H1 (cell line): ENCODE measurements around the gene TNNT3. TPM values are rescaled to one million over a fixed set of nuclear protein-coding genes. Genes with fewer than 3 reads are reported as not detected.
A peak's percentile ranks its signal among the peaks of the same experiment; 100 is the strongest.

Experiments
- CTCF ChIA-PET: fragments of 300-600 bp; sonication (Branson Sonifier 250); formaldehyde crosslinking; loops from one replicate; lab custom pipeline; 2021; ENCODE audit not compliant: partially characterized antibody; lab: Charles Lee
- POLR2A ChIA-PET: fragments of 300-600 bp; sonication (Branson Sonifier 250); formaldehyde crosslinking; loops from one replicate; lab custom pipeline; 2021; ENCODE audit warnings: inconsistent platforms; ENCODE audit not compliant: partially characterized antibody; lab: Charles Lee
- DNase-seq, 2 experiments: peaks; one replicate each; pipeline versions ENCODE4 v3.0.0 to v3.0.0-alpha.2; 2010 to 2022; ENCODE audit warnings: low spot score in 2 of 2, low read depth in 1 of 2, mixed read lengths in 1 of 2
- FAIRE-seq: peaks from 2 replicates; lab custom pipeline; 2011; peaks lifted over from hg19 to GRCh38; lab: Jason Lieb, UNC
- H2AFZ ChIP-seq: 2 replicates; pipeline ENCODE4 v1.8.1; 2012; ENCODE audit warnings: low read length, inconsistent platforms
- H2AK5ac ChIP-seq: 2 replicates; pipeline ENCODE4 v1.6.1; 2013; ENCODE audit warnings: low read depth, low read length
- H2BK120ac ChIP-seq: replicated peaks from 2 replicates; pipeline ENCODE3; 2013; ENCODE audit warnings: low read depth, low read length, inconsistent platforms
- H2BK12ac ChIP-seq: 2 replicates; pipeline ENCODE4 v1.6.1; 2013; ENCODE audit warnings: low read depth, low read length
- H2BK15ac ChIP-seq: 2 replicates; pipeline ENCODE4 v1.6.1; 2013; ENCODE audit warnings: low read length
- H2BK20ac ChIP-seq: 2 replicates; pipeline ENCODE4 v1.6.1; 2013; ENCODE audit warnings: low read length
- H2BK5ac ChIP-seq: 2 replicates; pipeline ENCODE4 v1.6.1; 2013; ENCODE audit warnings: low read depth, low read length
- H3K14ac ChIP-seq: 2 replicates; pipeline ENCODE4 v1.6.1; 2013; ENCODE audit warnings: inconsistent platforms; ENCODE audit not compliant: insufficient read length
- H3K18ac ChIP-seq: 2 replicates; pipeline ENCODE4 v1.6.1; 2013; ENCODE audit warnings: low read length; ENCODE audit errors: extremely low read depth
- H3K23ac ChIP-seq: 2 replicates; pipeline ENCODE4 v1.6.1; 2013; ENCODE audit warnings: inconsistent platforms; ENCODE audit not compliant: insufficient read length
- H3K23me2 ChIP-seq: 2 replicates; pipeline ENCODE4 v1.6.1; 2013; ENCODE audit warnings: low read depth, low read length
- H3K27ac ChIP-seq: 2 replicates; pipeline ENCODE4 v1.6.1; 2011; ENCODE audit warnings: low read depth, low read length, inconsistent platforms
- H3K27me3 ChIP-seq, 4 experiments: replicated peaks in 1 of 4; 1 replicate in 1 of 4; 2 replicates in 3 of 4; pipeline versions ENCODE4 v1.6.1 to v1.8.1; 2011 to 2013; ENCODE audit warnings: low read length in 3 of 4, mild to moderate bottlenecking in 3 of 4, inconsistent platforms in 2 of 4, mixed read lengths in 2 of 4, moderate library complexity in 1 of 4; ENCODE audit not compliant: control insufficient read depth in 3 of 4, insufficient read depth in 3 of 4; ENCODE audit errors: extremely low read depth in 1 of 4
- H3K36me3 ChIP-seq, 4 experiments: 2 replicates each; pipeline versions ENCODE4 v1.6.1 to v1.8.1; 2011 to 2013; ENCODE audit warnings: mild to moderate bottlenecking in 4 of 4, low read length in 3 of 4, moderate library complexity in 2 of 4, control low read depth in 1 of 4, inconsistent platforms in 1 of 4; ENCODE audit not compliant: insufficient read depth in 4 of 4, control insufficient read depth in 2 of 4
- H3K4ac ChIP-seq: replicated peaks from 2 replicates; pipeline ENCODE3; 2013; ENCODE audit warnings: low read length, low read depth, mixed read lengths, inconsistent platforms; ENCODE audit not compliant: insufficient read length
- H3K4me1 ChIP-seq, 4 experiments: replicated peaks in 1 of 4; 1 replicate in 1 of 4; 2 replicates in 3 of 4; pipeline versions ENCODE4 v1.6.1 to v1.8.1; 2011 to 2013; ENCODE audit warnings: low read length in 3 of 4, inconsistent platforms in 2 of 4, mixed read lengths in 1 of 4; ENCODE audit not compliant: insufficient read depth in 4 of 4, control insufficient read depth in 3 of 4
- H3K4me2 ChIP-seq, 2 experiments: 2 replicates each; pipeline versions ENCODE4 v1.6.1 to v1.8.1; 2011 to 2013; ENCODE audit warnings: low read depth in 2 of 2, low read length in 2 of 2, control low read depth in 1 of 2, inconsistent platforms in 1 of 2, mild to moderate bottlenecking in 1 of 2; ENCODE audit not compliant: insufficient read depth in 1 of 2
- H3K4me3 ChIP-seq, 4 experiments: fragments of 200-600, 300-600 bp in 1 of 4; sonication (generic), shearing (Covaris generic), sonication (Bioruptor Twin) in 1 of 4; 2 replicates each; pipeline versions ENCODE4 v1.5.1 to v1.8.1; 2011 to 2016; ENCODE audit warnings: low read length in 4 of 4, low read depth in 3 of 4, control low read depth in 2 of 4, inconsistent platforms in 2 of 4, mild to moderate bottlenecking in 2 of 4, mixed read lengths in 1 of 4, moderate library complexity in 1 of 4; ENCODE audit not compliant: insufficient read depth in 2 of 4; ENCODE audit errors: extremely low read depth in 1 of 4
- H3K56ac ChIP-seq: replicated peaks from 2 replicates; pipeline ENCODE3; 2013; ENCODE audit warnings: low read depth, mild to moderate bottlenecking, mixed read lengths, low read length, inconsistent platforms; ENCODE audit not compliant: insufficient read length
- H3K79me1 ChIP-seq: 2 replicates; pipeline ENCODE4 v1.6.1; 2013; ENCODE audit warnings: low read depth, low read length, control low read depth
- H3K79me2 ChIP-seq, 2 experiments: 2 replicates each; pipeline versions ENCODE4 v1.6.1 to v1.8.1; 2012 to 2013; ENCODE audit warnings: low read length in 2 of 2, mild to moderate bottlenecking in 2 of 2, inconsistent platforms in 1 of 2; ENCODE audit not compliant: insufficient read depth in 2 of 2, control insufficient read depth in 1 of 2
- H3K9ac ChIP-seq, 4 experiments: replicated peaks in 1 of 4; 1 replicate in 1 of 4; 2 replicates in 3 of 4; pipeline versions ENCODE4 v1.6.1 to v1.8.1; 2011 to 2013; ENCODE audit warnings: low read depth in 3 of 4, low read length in 3 of 4, control low read depth in 2 of 4, mild to moderate bottlenecking in 2 of 4, moderate library complexity in 2 of 4, inconsistent platforms in 1 of 4; ENCODE audit errors: extremely low read depth in 1 of 4
- H3K9me3 ChIP-seq, 2 experiments: 2 replicates each; pipeline versions ENCODE4 v1.6.1 to v1.8.1; 2012 to 2013; ENCODE audit warnings: mild to moderate bottlenecking in 2 of 2, moderate library complexity in 2 of 2, control low read depth in 1 of 2, inconsistent platforms in 1 of 2, low read depth in 1 of 2, low read length in 1 of 2, mixed read lengths in 1 of 2; ENCODE audit not compliant: insufficient read depth in 2 of 2
- H4K20me1 ChIP-seq, 2 experiments: replicated peaks in 1 of 2; 2 replicates each; pipeline versions ENCODE3 to v1.8.1; 2011 to 2013; ENCODE audit warnings: inconsistent platforms in 2 of 2, low read length in 2 of 2, mild to moderate bottlenecking in 1 of 2; ENCODE audit not compliant: insufficient read depth in 2 of 2, control insufficient read depth in 1 of 2
- H4K5ac ChIP-seq: 2 replicates; pipeline ENCODE4 v1.6.1; 2013; ENCODE audit warnings: low read length, low read depth, mixed read lengths, inconsistent platforms; ENCODE audit not compliant: insufficient read length
- H4K8ac ChIP-seq: 2 replicates; pipeline ENCODE4 v1.8.0; 2013; ENCODE audit warnings: mild to moderate bottlenecking, moderate library complexity, low read length, inconsistent platforms; ENCODE audit not compliant: insufficient read depth; ENCODE audit errors: extremely low read depth
- H4K91ac ChIP-seq: replicated peaks from 2 replicates; pipeline ENCODE3; 2013; ENCODE audit warnings: low read length, mixed read lengths, inconsistent platforms; ENCODE audit not compliant: insufficient read length
- BACH1 ChIP-seq: IDR thresholded peaks from 2 replicates; pipeline ENCODE4 v1.6.1; 2012; ENCODE audit warnings: low read length, improper control_type of control experiment
- CHD2 ChIP-seq: IDR thresholded peaks from 2 replicates; pipeline ENCODE4 v1.6.1; 2012; ENCODE audit warnings: low read length, improper control_type of control experiment
- EZH2 ChIP-seq: fragments of 200-600 bp; sonication (generic); IDR thresholded peaks from 2 replicates; pipeline ENCODE4 v1.7.1; 2012; ENCODE audit warnings: low read depth, mild to moderate bottlenecking, moderate library complexity, low read length, inconsistent platforms; ENCODE audit not compliant: severe bottlenecking
- HDAC2 ChIP-seq, 2 experiments: fragments of 300-600 bp in 1 of 2; sonication (generic) in 1 of 2; IDR thresholded peaks; 2 replicates each; pipeline ENCODE4 v1.6.1; 2011 to 2012; ENCODE audit warnings: low read depth in 2 of 2, low read length in 2 of 2, mild to moderate bottlenecking in 2 of 2, moderate library complexity in 2 of 2, borderline replicate concordance in 1 of 2, inconsistent platforms in 1 of 2
- MAFK ChIP-seq: IDR thresholded peaks from 2 replicates; pipeline ENCODE4 v1.6.1; 2012; ENCODE audit warnings: low read depth, mild to moderate bottlenecking, improper control_type of control experiment, low read length
- WGBS, 2 experiments: shearing (Covaris generic) in 1 of 2; methylation state at CpG; one replicate each; pipeline versions ENCODE4 v1.1.6 to v1.1.7; 2013 to 2015; ENCODE audit warnings: low lambda C conversion rate in 2 of 2, mixed read lengths in 2 of 2, inconsistent platforms in 1 of 2, low coverage in 1 of 2, missing lambda C conversion rate in 1 of 2; ENCODE audit not compliant: insufficient replicate concordance in 2 of 2, insufficient coverage in 1 of 2, insufficient read length in 1 of 2; ENCODE audit errors: extremely low coverage in 1 of 2, missing lambda C conversion rate in 1 of 2; 5-methylcytosine and 5-hydroxymethylcytosine counted together
- polyA plus RNA-seq, 7 experiments: library from polyadenylated mRNA; depleted of rRNA in 3 of 7; stranded (reverse) in 5 of 7; unstranded in 2 of 7; fragments of >200 nt in 5 of 7; fragments of 200-250 nt in 2 of 7; gene quantifications; 1 replicate in 5 of 7; 2 replicates in 1 of 7; 4 replicates in 1 of 7; pipeline versions ENCODE4 v1.2.1 to v1.2.3, GENCODE V29; 2011 to 2013; ENCODE audit warnings: missing spikeins in 2 of 7, mixed read lengths in 2 of 7
- total RNA-seq: library from RNA; stranded (reverse); fragmentation: NEBNext Ultra II Directional; extraction: Animal tissue kit (Norgen Biotek cat#: 25700); gene quantifications from 2 replicates; pipeline ENCODE4 v1.2.1, GENCODE V29; 2021
- TF ChIP-seq, protein P1 (sequence below): IDR thresholded peaks from 2 replicates; pipeline ENCODE4 v1.6.1; 2011; ENCODE audit warnings: low read depth, mild to moderate bottlenecking, low read length; ENCODE audit not compliant: insufficient read depth
- TF ChIP-seq, protein P2 (sequence below): IDR thresholded peaks from 2 replicates; pipeline ENCODE4 v1.6.1; 2012; ENCODE audit warnings: low read length, inconsistent platforms
- TF ChIP-seq, protein P3 (sequence below): IDR thresholded peaks from 2 replicates; pipeline ENCODE4 v1.6.1; 2012; ENCODE audit warnings: inconsistent platforms

TNNT3 gene
- total and polyA plus RNA-seq, 2 of the 8 experiments (the other 6 are each of a cell fraction or from before 2014, with no cell fraction given): not detected

DNA sequence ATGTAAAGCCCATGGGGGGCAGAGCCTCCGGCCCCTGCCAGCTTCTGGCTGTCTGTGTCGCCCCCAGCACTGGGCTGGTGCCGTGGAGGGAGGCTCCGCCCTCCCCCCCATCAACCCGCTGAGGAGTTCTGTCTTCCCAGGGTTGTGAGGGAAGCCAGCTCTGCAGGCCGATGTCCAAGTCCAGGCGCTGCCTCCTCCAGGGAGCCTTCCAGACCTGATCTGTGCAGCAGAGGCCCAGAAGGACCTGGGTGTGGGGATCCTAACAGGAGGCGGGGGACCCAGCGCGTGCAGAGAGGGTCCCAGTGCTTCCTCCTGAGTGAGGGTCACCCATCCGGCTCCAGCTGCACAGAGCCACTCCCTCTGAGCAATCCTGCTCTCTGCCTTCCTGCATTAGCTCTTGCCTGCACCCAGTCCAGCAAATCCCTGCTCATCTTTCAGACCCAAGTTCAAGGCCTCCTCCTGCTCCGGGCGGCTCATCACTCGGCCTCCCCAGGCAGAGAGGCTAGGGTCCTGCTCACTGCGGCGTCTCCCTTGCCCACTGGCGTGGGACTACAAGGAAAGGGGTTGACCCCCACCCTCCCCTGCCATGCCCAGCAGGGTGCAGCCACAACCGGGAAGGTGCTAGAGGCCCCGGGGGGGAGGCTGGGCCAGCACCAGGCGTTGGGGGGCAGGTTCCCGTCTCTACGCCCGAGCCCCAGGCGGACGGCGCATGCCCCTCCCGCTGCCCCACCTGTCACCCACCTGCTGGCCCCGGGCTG lies 44.2 kb upstream of the TNNT3 start:
- WGBS, 2 experiments: 84% methylated on average over 19 of the region's 28 CpGs; no CpG with 5 or more reads in 1 of the 2 experiments
- no peaks in the 10 kb centered on the region for H3K79me1 ChIP-seq
- ChIA-PET CTCF (interaction anchor here (0.9 to 5.5 kb wide), 26 partner anchors 9 to 278 kb away, joined by 3 to 156 read pairs (median 6); partner anchors contain the start of genes MRPL23, SYT8 and TNNT3), POLR2A (interaction anchor here (1.0 kb wide), 1 partner anchor 246 kb away, joined by 3 read pairs; no protein-coding TSS in a partner anchor)
- FAIRE-seq: no peak
- H4K8ac ChIP-seq: 0 out of 2 replicates have a peak overlapping the region, but pooled peaks have one; percentile 25
- H2BK120ac ChIP-seq: no peak overlapping the region
- H3K4me2 ChIP-seq: no peak overlapping the region
- DNase-seq: no peak
- H3K27me3 ChIP-seq: peaks cover 0 to under 1% (median 0%) of the 10 kb centered on the region in 4 experiments; a peak in 1 of 7 replicates
- no peaks in the 10 kb centered on the region for H3K79me2 ChIP-seq
- H3K4me3 ChIP-seq: no peak overlapping the region
- H2BK12ac ChIP-seq: no peak overlapping the region
- H4K91ac ChIP-seq: no peak overlapping the region
- H3K18ac ChIP-seq: no peak overlapping the region
- no peak overlapping the region for H3K56ac ChIP-seq
- H3K23me2 ChIP-seq: no peaks in the 10 kb centered on the region
- H2AK5ac ChIP-seq: no peak overlapping the region
- no peak overlapping the region for H2BK20ac ChIP-seq
- no peak overlapping the region for H3K27ac ChIP-seq
- no peak overlapping the region for H2AFZ ChIP-seq
- H3K9ac ChIP-seq: no peak overlapping the region
- no peak overlapping the region for H3K4ac ChIP-seq
- no peaks in the 10 kb centered on the region; a peak in 1 of 7 replicates for H3K4me1 ChIP-seq
- H3K36me3 ChIP-seq: no peaks in the 10 kb centered on the region
- TF ChIP-seq, protein P1, sequence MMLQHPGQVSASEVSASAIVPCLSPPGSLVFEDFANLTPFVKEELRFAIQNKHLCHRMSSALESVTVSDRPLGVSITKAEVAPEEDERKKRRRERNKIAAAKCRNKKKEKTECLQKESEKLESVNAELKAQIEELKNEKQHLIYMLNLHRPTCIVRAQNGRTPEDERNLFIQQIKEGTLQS: no peak
- TF ChIP-seq, protein P2, sequence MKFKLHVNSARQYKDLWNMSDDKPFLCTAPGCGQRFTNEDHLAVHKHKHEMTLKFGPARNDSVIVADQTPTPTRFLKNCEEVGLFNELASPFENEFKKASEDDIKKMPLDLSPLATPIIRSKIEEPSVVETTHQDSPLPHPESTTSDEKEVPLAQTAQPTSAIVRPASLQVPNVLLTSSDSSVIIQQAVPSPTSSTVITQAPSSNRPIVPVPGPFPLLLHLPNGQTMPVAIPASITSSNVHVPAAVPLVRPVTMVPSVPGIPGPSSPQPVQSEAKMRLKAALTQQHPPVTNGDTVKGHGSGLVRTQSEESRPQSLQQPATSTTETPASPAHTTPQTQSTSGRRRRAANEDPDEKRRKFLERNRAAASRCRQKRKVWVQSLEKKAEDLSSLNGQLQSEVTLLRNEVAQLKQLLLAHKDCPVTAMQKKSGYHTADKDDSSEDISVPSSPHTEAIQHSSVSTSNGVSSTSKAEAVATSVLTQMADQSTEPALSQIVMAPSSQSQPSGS: no peak
- TF ChIP-seq HDAC2 (IDR thresholded peaks at IDR 0.05; ENCODE audit: borderline replicate concordance in 1 of 2, low read depth in 2 of 2, low read length in 2 of 2) (no peak), BACH1 (no peak), CHD2 (no peak), EZH2 (no peak), MAFK (no peak)
- TF ChIP-seq, protein P3, sequence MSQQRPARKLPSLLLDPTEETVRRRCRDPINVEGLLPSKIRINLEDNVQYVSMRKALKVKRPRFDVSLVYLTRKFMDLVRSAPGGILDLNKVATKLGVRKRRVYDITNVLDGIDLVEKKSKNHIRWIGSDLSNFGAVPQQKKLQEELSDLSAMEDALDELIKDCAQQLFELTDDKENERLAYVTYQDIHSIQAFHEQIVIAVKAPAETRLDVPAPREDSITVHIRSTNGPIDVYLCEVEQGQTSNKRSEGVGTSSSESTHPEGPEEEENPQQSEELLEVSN: no peak
- no peak overlapping the region for H4K5ac ChIP-seq
- no peaks in the 10 kb centered on the region for H4K20me1 ChIP-seq
- no peaks in the 10 kb centered on the region for H3K9me3 ChIP-seq
- no peak overlapping the region for H3K23ac ChIP-seq
- no peak overlapping the region for H3K14ac ChIP-seq
- no peak overlapping the region for H2BK15ac ChIP-seq
- H2BK5ac ChIP-seq: no peak overlapping the region
